GM12878 (cell line): ENCODE results near the gene ABCA4. TPM values are rescaled to one million over a fixed set of nuclear protein-coding genes. Genes with fewer than 3 reads are reported as not detected.

Experiments used
- ATAC-seq: fragments of 200-7000 bp; cut with Tn5 transposase; 3 replicates; pipeline ENCODE4 v1.9.1; 2020; ENCODE audit warnings: mild to moderate bottlenecking, moderate library complexity
- BruUV-seq: library from RNA; stranded (reverse); fragments of 400-500 nt; replicated peaks from 2 replicates; lab custom pipeline; 2021; lab: Mats Ljungman, UMichigan
- CTCF ChIA-PET: fragments of 300-600 bp; sonication (Branson Sonifier 250); formaldehyde crosslinking; extraction: SDS; loops from one replicate; lab custom pipeline; 2021; ENCODE audit warnings: inconsistent platforms; lab: Yijun Ruan, JAX
- POLR2A ChIA-PET: fragments of 350-600 bp; formaldehyde crosslinking; extraction: SDS; loops from one replicate; lab custom pipeline; 2021; ENCODE audit warnings: inconsistent platforms; lab: Charles Lee
- RAD21 ChIA-PET: fragments of 300-600 bp; sonication (Branson Sonifier 250); formaldehyde crosslinking; loops from one replicate; lab custom pipeline; 2023; ENCODE audit warnings: antibody characterized with exemption; ENCODE audit not compliant: unreplicated experiment; lab: Charles Lee
- SMC1A ChIA-PET: fragments of 300-600 bp; sonication (Branson Sonifier 250); formaldehyde crosslinking; loops from one replicate; lab custom pipeline; 2023; ENCODE audit not compliant: unreplicated experiment, uncharacterized antibody; lab: Charles Lee
- DNase-seq: peaks from one replicate; pipeline ENCODE4 v3.0.0-alpha.2; 2011; ENCODE audit warnings: low read depth, low spot score
- FAIRE-seq: peaks from 3 replicates; lab custom pipeline; 2011; peaks lifted over from hg19 to GRCh38; lab: Jason Lieb, UNC
- H2AFZ ChIP-seq: 2 replicates; pipeline ENCODE4 v1.6.0; 2011; ENCODE audit warnings: low read depth, low read length, control low read depth; ENCODE audit not compliant: control insufficient read depth
- H3K27ac ChIP-seq: 2 replicates; pipeline ENCODE4 v1.5.1; 2011; ENCODE audit warnings: control low read depth; ENCODE audit not compliant: control insufficient read depth, insufficient read depth
- H3K27me3 ChIP-seq, 2 experiments: replicated peaks in 1 of 2; 2 replicates each; pipeline versions ENCODE4 v1.6.0 to v1.6.1; 2011; ENCODE audit warnings: low read length in 1 of 2; ENCODE audit not compliant: control insufficient read depth in 2 of 2, insufficient read depth in 2 of 2
- H3K36me3 ChIP-seq, 2 experiments: 2 replicates each; pipeline ENCODE4 v1.5.1; 2011; ENCODE audit warnings: low read length in 1 of 2; ENCODE audit not compliant: control insufficient read depth in 2 of 2, insufficient read depth in 2 of 2
- H3K4me1 ChIP-seq: 2 replicates; pipeline ENCODE4 v1.6.1; 2011; ENCODE audit warnings: mild to moderate bottlenecking, low read length, moderate library complexity, mixed read lengths; ENCODE audit not compliant: control insufficient read depth, insufficient read depth
- H3K4me2 ChIP-seq: 2 replicates; pipeline ENCODE4 v1.6.0; 2011; ENCODE audit warnings: control low read depth; ENCODE audit not compliant: control insufficient read depth, insufficient read depth
- H3K4me3 ChIP-seq: fragments of 200-600 bp; sonication (generic); 2 replicates; pipeline ENCODE4 v1.5.1; 2016
- H3K79me2 ChIP-seq: 2 replicates; pipeline ENCODE4 v1.6.0; 2011; ENCODE audit warnings: low read length; ENCODE audit not compliant: control insufficient read depth, insufficient read depth
- H3K9ac ChIP-seq: 2 replicates; pipeline ENCODE4 v1.8.0; 2011; ENCODE audit warnings: low read length, control low read depth, mixed read lengths; ENCODE audit not compliant: control insufficient read depth, insufficient read depth
- H3K9me3 ChIP-seq: replicated peaks from 3 replicates; pipeline ENCODE4 v1.5.1; 2011; ENCODE audit warnings: mild to moderate bottlenecking, low read length; ENCODE audit not compliant: control insufficient read depth, insufficient read depth
- H4K20me1 ChIP-seq: 2 replicates; pipeline ENCODE4 v1.6.0; 2011; ENCODE audit not compliant: control insufficient read depth, insufficient read depth
- HDAC2 ChIP-seq: fragments of 200-600 bp; sonication (generic); IDR thresholded peaks from 2 replicates; pipeline ENCODE4 v1.6.1; 2017
- JUNB ChIP-seq: IDR thresholded peaks from 2 replicates; pipeline ENCODE4 v1.6.1; 2016; ENCODE audit warnings: antibody characterized with exemption, mild to moderate bottlenecking
- LARP7 ChIP-seq: fragments of 450-650 bp; IDR thresholded peaks from 2 replicates; pipeline ENCODE4 v1.6.1; 2017; ENCODE audit warnings: mild to moderate bottlenecking
- MYB ChIP-seq: fragments of 150-350 bp; IDR thresholded peaks from 2 replicates; pipeline ENCODE4 v1.6.1; 2014; ENCODE audit warnings: mild to moderate bottlenecking, low read depth, low read length, borderline replicate concordance
- PAX5 ChIP-seq: IDR thresholded peaks from 2 replicates; pipeline ENCODE4 v1.6.1; 2011; ENCODE audit warnings: low read depth, low read length, borderline replicate concordance
- POLR2A ChIP-seq: IDR thresholded peaks from 2 replicates; pipeline ENCODE4 v1.6.1; 2011; ENCODE audit warnings: low read depth, mild to moderate bottlenecking, low read length
- RB1 ChIP-seq: fragments of 450-650 bp; formaldehyde crosslinking; IDR thresholded peaks from 2 replicates; pipeline ENCODE4 v1.6.1; 2017; ENCODE audit warnings: mild to moderate bottlenecking, borderline replicate concordance
- STAT1 ChIP-seq: fragments of 450-650 bp; conservative IDR thresholded peaks from 2 replicates; pipeline ENCODE4 v1.6.1; 2014; ENCODE audit warnings: antibody characterized with exemption, mild to moderate bottlenecking
- USF1 ChIP-seq: IDR thresholded peaks from 2 replicates; pipeline ENCODE4 v1.6.1; 2011; ENCODE audit warnings: borderline replicate concordance, low read depth, mild to moderate bottlenecking, moderate library complexity, mixed read lengths, low read length; ENCODE audit not compliant: insufficient read depth; ENCODE audit errors: extremely low read length
- WGBS: methylation state at CpG from one replicate; pipeline ENCODE4 v1.1.6; 2016; ENCODE audit warnings: low lambda C conversion rate; ENCODE audit not compliant: insufficient replicate concordance, insufficient coverage; ENCODE audit errors: missing lambda C conversion rate; 5-methylcytosine and 5-hydroxymethylcytosine counted together
- in situ Hi-C: fragments of 300-500 bp; cut with MboI; formaldehyde crosslinking; loops from 9 replicates; pipeline ENCODE4 v1.14.3; 2018; ENCODE audit warnings: mixed read lengths
- intact Hi-C: fragments of 100-400 bp; cut with micrococcal nuclease; formaldehyde crosslinking; loops from one replicate; pipeline ENCODE4 v1.14.2; 2022; ENCODE audit not compliant: unreplicated experiment
- polyA plus RNA-seq, 11 experiments: library from polyadenylated mRNA; depleted of rRNA in 4 of 11; unstranded in 6 of 11; stranded (reverse) in 5 of 11; fragments of >200 nt; fragmentation: Nextera tagmentation in 4 of 11; fragmentation: Illumina TruSeq in 1 of 11; extraction: Ambion mirVana in 4 of 11; extraction: Trizol in 1 of 11; gene quantifications; 1 replicate in 1 of 11; 2 replicates in 10 of 11; pipeline versions ENCODE4 v1.2.1 to v1.2.3, GENCODE V29; 2011 to 2016; ENCODE audit warnings: inconsistent platforms in 2 of 11, missing spikeins in 2 of 11, low read depth in 1 of 11
- total RNA-seq, 4 experiments: library from RNA; depleted of rRNA in 3 of 4; stranded (reverse); fragments of >200 nt in 3 of 4; fragmentation: Illumina TruSeq in 1 of 4; extraction: Trizol in 1 of 4; gene quantifications; 2 replicates each; pipeline versions ENCODE4 v1.2.1 to v1.2.3, GENCODE V29; 2013 to 2021
- TF ChIP-seq, protein P1 (sequence below): IDR thresholded peaks from 2 replicates; pipeline ENCODE4 v1.6.1; 2012; ENCODE audit warnings: improper control_type of control experiment, low read depth, low read length; ENCODE audit not compliant: insufficient replicate concordance

The ABCA4 gene
- total and polyA plus RNA-seq, 10 of the 15 experiments (the other 5 are each of a cell fraction or from before 2014, with no cell fraction given): 0.03 to 0.28 (median 0.11) TPM; not detected in 3

- TF ChIP-seq USF1: no peak
- no peak for TF ChIP-seq LARP7
- no peak for TF ChIP-seq RB1
- TF ChIP-seq, all 136 proteins: peak for 0
Observed at GRCh38 chr1:94050675-94051074, 70.3 kb downstream of the ABCA4 start (continued).

GRCh38 chr1:94050254-94050653 is 70.7 kb downstream of the ABCA4 start:
- H3K4me1 ChIP-seq: no peaks in the 10 kb centered on the region

More at GRCh38 chr1:94050254-94050653, 70.7 kb downstream of the ABCA4 start:
- TF ChIP-seq PAX5: no peak
- TF ChIP-seq JUNB: no peak
- no peak for TF ChIP-seq RB1
- TF ChIP-seq MYB: no peak
- no peak for TF ChIP-seq HDAC2
- TF ChIP-seq, protein P1, sequence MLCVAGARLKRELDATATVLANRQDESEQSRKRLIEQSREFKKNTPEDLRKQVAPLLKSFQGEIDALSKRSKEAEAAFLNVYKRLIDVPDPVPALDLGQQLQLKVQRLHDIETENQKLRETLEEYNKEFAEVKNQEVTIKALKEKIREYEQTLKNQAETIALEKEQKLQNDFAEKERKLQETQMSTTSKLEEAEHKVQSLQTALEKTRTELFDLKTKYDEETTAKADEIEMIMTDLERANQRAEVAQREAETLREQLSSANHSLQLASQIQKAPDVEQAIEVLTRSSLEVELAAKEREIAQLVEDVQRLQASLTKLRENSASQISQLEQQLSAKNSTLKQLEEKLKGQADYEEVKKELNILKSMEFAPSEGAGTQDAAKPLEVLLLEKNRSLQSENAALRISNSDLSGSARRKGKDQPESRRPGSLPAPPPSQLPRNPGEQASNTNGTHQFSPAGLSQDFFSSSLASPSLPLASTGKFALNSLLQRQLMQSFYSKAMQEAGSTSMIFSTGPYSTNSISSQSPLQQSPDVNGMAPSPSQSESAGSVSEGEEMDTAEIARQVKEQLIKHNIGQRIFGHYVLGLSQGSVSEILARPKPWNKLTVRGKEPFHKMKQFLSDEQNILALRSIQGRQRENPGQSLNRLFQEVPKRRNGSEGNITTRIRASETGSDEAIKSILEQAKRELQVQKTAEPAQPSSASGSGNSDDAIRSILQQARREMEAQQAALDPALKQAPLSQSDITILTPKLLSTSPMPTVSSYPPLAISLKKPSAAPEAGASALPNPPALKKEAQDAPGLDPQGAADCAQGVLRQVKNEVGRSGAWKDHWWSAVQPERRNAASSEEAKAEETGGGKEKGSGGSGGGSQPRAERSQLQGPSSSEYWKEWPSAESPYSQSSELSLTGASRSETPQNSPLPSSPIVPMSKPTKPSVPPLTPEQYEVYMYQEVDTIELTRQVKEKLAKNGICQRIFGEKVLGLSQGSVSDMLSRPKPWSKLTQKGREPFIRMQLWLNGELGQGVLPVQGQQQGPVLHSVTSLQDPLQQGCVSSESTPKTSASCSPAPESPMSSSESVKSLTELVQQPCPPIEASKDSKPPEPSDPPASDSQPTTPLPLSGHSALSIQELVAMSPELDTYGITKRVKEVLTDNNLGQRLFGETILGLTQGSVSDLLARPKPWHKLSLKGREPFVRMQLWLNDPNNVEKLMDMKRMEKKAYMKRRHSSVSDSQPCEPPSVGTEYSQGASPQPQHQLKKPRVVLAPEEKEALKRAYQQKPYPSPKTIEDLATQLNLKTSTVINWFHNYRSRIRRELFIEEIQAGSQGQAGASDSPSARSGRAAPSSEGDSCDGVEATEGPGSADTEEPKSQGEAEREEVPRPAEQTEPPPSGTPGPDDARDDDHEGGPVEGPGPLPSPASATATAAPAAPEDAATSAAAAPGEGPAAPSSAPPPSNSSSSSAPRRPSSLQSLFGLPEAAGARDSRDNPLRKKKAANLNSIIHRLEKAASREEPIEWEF: no peak
- no peak for TF ChIP-seq POLR2A
- no peak for TF ChIP-seq STAT1
- Histone ChIP-seq H3K9ac (no peak overlapping the region), H3K4me3 (no peak overlapping the region), H4K20me1 (no peaks in the 10 kb centered on the region), H3K27ac (no peak overlapping the region), H3K4me2 (no peak overlapping the region), H3K27me3 (no peaks in the 10 kb centered on the region; a peak in 1 of 4 replicates), H3K36me3 (no peaks in the 10 kb centered on the region), H3K79me2 (no peaks in the 10 kb centered on the region), H2AFZ (no peak overlapping the region), H3K9me3 (no peaks in the 10 kb centered on the region)
- ChIA-PET SMC1A (interaction anchor here (0.7 to 1.3 kb wide), 2 partner anchors 10 to 12 kb away, joined by 3 to 4 read pairs; no protein-coding TSS in a partner anchor), CTCF (interaction anchor here (2.1 kb wide), 1 partner anchor 11 kb away, joined by 8 read pairs; no protein-coding TSS in a partner anchor), RAD21 (no interaction called here), POLR2A (no interaction called here)
- in situ Hi-C loops (no loop called here), intact Hi-C loops (no loop called here)
- ATAC-seq: no peak
- WGBS: 78% methylated on average over 1 of the region's 1 CpG
- FAIRE-seq: no peak
- DNase-seq: no peak
- BruUV-seq: no TSS peak
